ENCODE data around the gene BAAT. TPM values are rescaled to one million over a fixed set of nuclear protein-coding genes. Genes with fewer than 3 reads are reported as not detected.
A peak's percentile ranks its signal among the peaks of the same experiment; 100 is the strongest.

The BAAT gene
- total and polyA plus RNA-seq, 2 of the 13 experiments (the other 11 are each of a cell fraction or from before 2014, with no cell fraction given): 0.71 to 7.9 TPM

GRCh38 chr9:101388507-101388993 is 3.7 kb upstream of the BAAT start (continued):
- TF ChIP-seq PAXIP1 (CRISPR knock-in tag; conservative IDR thresholded peaks at IDR 0.05) (peak; percentile 20; the same call in 1 of the 2 replicates), ZNF792 (CRISPR knock-in tag; IDR thresholded peaks at IDR 0.05) (0 out of 2 replicates have a peak, but pooled peaks have one; percentile 57), TBX3 (IDR thresholded peaks at IDR 0.05; ENCODE audit: borderline replicate concordance) (peak; percentile 95), ELF3 (CRISPR knock-in tag; IDR thresholded peaks at IDR 0.05) (peak; percentile 41), ATF4 (CRISPR knock-in tag; IDR thresholded peaks at IDR 0.05) (0 out of 4 replicates have a peak, but pooled peaks of 1 of the 2 experiments have one; percentile 38), ATF2 (CRISPR knock-in tag; IDR thresholded peaks at IDR 0.05) (peak; percentile 60; the same call in 1 of the 2 replicates), ZFP1 (CRISPR knock-in tag; IDR thresholded peaks at IDR 0.05) (0 out of 2 replicates have a peak, but pooled peaks have one; percentile 25), RFXANK (CRISPR knock-in tag; IDR thresholded peaks at IDR 0.05) (no peak), TARDBP (CRISPR knock-in tag; IDR thresholded peaks at IDR 0.05) (peak; percentile 23; the same call in 1 of the 2 replicates), KAT8 (CRISPR knock-in tag; IDR thresholded peaks at IDR 0.05) (0 out of 2 replicates have a peak, but pooled peaks have one; percentile 21), RNF219 (CRISPR knock-in tag; IDR thresholded peaks at IDR 0.05) (0 out of 2 replicates have a peak, but pooled peaks have one; percentile 36), MBD4 (IDR thresholded peaks at IDR 0.05; ENCODE audit: borderline replicate concordance, low read length) (peak; percentile 58; the same call in 1 of the 2 replicates), CREBL2 (CRISPR knock-in tag; IDR thresholded peaks at IDR 0.05; ENCODE audit: borderline replicate concordance) (no peak), ZNF75D (CRISPR knock-in tag; IDR thresholded peaks at IDR 0.05; ENCODE audit: borderline replicate concordance) (no peak), REST (IDR thresholded peaks at IDR 0.05; ENCODE audit: borderline replicate concordance in 1 of 2, low read depth in 1 of 2, low read length in 2 of 2) (no peak), ZNF652 (CRISPR knock-in tag; IDR thresholded peaks at IDR 0.05; ENCODE audit: borderline replicate concordance, low read depth) (no peak), FOXK1 (CRISPR knock-in tag; IDR thresholded peaks at IDR 0.05; ENCODE audit: borderline replicate concordance, low read depth) (peak; percentile 52; the same call in 1 of the 2 replicates), TBP (CRISPR knock-in tag; IDR thresholded peaks at IDR 0.05) (no peak)

All from HepG2 (cell line).